GM10266 (cell line): ENCODE results near the gene EID1.

Experiments
- DNase-seq: peaks from one replicate; pipeline ENCODE4 v3.0.0; 2012; ENCODE audit errors: extremely low spot score
- TF ChIP-seq, protein P1 (sequence below): IDR thresholded peaks from 2 replicates; pipeline ENCODE4 v1.5.1; 2012; ENCODE audit warnings: mild to moderate bottlenecking, low read depth; ENCODE audit not compliant: control insufficient read depth, insufficient read depth; ENCODE audit errors: missing control alignments

Gene EID1

DNA sequence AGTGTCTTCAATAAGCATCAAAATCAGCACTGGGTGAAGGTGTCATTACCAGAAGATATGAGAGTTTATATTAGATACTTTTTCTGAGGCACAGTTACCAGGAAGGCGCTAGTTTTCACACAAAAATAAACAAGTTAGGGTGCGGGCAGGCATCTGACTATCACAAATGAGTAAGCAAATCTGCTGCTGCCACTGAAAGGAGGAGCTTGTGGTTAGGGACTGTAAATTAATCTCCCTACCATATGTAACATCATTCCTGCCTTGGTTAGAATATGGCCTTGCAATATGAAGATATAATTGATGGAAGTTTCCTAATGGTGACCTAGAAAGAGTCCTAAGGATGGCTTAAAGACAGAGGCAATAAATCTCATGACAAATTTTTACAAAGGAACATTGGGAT is 19.5 kb upstream of the EID1 start:
- no peak for DNase-seq
- TF ChIP-seq, protein P1, sequence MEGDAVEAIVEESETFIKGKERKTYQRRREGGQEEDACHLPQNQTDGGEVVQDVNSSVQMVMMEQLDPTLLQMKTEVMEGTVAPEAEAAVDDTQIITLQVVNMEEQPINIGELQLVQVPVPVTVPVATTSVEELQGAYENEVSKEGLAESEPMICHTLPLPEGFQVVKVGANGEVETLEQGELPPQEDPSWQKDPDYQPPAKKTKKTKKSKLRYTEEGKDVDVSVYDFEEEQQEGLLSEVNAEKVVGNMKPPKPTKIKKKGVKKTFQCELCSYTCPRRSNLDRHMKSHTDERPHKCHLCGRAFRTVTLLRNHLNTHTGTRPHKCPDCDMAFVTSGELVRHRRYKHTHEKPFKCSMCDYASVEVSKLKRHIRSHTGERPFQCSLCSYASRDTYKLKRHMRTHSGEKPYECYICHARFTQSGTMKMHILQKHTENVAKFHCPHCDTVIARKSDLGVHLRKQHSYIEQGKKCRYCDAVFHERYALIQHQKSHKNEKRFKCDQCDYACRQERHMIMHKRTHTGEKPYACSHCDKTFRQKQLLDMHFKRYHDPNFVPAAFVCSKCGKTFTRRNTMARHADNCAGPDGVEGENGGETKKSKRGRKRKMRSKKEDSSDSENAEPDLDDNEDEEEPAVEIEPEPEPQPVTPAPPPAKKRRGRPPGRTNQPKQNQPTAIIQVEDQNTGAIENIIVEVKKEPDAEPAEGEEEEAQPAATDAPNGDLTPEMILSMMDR, result no peak

DNA sequence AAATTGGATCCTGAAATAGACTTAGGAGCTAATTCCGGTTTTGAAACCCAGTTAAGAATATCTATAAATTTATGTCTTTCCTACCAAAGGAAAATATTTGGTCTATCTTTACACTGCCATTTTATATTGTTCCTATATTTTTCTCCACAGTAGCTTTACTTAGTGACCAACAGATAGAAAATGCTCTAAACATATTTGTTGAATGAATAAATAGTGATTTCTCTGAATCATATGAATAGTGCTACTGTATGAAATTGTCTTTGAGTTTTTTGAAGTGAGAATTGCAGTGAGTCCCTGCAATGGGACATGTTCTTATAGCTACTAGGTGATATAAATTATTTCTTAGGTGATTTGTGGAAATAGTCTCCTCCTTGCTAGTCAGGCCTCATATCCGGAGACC is 18.5 kb upstream of the EID1 start:
- TF ChIP-seq, protein P1, result no peak

DNA sequence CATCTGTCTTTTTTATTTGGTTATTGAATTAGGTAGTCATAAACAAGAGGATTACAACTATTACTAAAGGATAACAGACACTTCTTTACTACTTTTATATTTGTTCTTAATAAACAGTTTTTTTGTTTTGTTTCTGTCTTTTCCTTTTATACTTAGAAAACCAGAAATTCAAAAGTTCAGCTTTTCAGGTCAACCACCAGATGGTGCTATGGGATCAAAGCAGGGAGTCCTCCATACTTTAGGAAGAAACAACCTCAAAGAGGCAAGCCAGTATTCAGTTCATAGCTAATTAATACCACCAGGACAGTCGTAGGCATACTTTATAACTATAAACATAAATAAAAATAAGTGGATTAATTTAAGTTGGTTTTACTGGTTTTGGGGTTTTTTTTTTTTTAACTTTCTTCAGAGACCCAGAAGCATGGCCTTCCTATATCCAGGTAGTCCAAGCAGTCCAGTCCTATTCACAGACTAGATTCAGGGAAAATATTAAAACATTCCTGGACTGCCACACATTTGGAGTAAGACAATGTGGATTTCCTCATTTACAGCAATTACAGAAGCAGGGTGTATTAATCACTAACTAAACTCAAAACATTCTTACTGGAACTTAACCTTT is 16.0 kb upstream of the EID1 start:
- DNase-seq, result peak; percentile 55
- TF ChIP-seq, protein P1, result peak; percentile 77

More for the DNA sequence above, 18.5 kb upstream of the EID1 start:
- no peak for DNase-seq

DNA sequence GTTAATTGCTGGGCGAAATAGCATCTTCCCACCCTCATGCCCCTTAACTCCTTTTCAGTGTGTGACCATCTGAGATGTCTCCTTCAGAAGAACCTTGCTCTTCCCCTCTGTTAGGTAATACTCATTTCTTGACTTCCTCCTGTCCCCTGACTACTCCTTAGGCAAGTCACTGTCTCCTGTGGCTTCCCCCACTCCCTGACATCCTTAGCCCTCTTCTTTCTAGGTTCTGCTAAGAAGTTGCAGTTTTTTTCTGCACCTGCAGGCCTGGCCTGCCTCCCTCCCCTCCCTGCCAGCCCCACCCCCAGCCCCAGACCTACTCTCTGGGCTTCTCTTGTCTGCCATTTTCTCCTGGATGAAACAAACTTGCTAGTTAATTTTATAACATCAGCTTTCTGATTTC is 15.2 kb upstream of the EID1 start:
- TF ChIP-seq, protein P1, result no peak

DNA sequence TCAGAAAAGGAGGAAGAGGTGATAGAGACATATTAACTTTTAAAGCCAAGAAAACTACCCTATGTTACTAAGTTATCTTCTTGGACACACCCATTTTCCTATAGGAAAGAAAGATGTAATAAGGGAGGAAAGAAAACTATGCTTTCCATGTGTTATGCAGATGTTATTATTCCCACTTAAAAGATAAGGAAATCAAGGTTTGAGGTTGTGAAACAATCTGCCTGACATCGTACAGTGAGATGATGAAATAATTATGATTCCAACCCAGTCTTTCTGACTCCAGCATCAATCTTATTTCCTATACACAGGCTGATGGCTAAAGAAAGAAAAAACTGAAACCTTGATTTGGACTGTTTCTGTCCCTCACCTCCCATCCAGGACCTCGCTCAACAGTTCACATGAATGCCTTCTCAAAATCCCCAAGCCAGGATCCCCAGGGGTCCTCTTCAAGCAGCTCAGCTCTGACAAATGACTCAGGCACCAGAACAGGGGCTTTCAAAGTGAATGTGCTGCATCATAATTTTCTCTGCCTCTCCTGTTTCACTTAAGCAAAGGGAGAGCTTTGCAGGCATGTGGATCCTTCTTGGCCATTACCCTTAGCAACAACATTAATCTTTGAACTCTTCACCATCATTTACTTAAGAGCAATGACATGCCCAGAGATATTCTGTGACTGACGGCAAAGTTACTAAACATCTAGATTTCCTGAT is 12.4 kb upstream of the EID1 start:
- DNase-seq, result no peak
- TF ChIP-seq, protein P1, result no peak

More for the DNA sequence above, 15.2 kb upstream of the EID1 start:
- peak; percentile 8 for DNase-seq

DNA sequence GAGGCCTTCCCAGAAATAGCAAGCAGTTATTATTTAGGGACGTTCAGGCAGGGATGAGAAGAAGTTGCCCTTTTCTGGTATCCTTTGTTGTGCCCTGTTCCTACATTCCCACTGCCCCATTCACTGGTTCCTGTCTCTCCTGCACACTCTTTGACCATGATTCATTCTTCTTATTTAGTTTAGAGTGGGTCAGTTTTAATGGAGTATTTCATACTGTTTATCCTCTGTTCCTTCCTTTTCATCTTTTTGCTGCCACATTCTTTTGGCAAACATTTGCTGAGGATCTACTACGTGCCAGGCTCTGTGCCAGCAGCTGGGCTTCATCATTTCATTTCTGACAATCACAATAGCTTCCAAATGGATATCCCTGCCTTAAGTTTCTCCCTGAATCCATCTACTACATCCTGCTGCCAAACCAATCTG is 11.8 kb upstream of the EID1 start:
- DNase-seq, result no peak
- TF ChIP-seq, protein P1, result no peak

DNA sequence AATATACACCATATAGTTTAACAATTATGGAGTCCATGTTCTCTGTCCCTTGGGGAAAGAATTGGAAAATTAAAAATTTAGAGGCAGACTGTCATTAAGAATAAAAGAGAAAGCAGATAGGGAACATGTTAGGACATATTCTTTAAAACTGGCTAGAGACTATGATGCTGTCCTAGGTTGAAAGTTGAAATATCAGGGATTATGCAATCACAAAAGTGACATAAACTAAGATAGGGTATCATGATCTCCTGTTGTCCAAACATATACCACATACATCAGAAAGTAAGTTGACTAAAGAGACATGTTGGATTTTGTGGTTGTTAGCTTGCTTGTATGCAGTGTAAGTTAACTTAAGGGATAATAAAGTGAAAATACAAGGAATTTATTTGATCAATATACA is 9.9 kb upstream of the EID1 start:
- DNase-seq, result no peak

More for the DNA sequence above, 9.9 kb upstream of the EID1 start:
- TF ChIP-seq, protein P1, result no peak
